ENCODE data around the gene ITPRID2. TPM values are rescaled to one million over a fixed set of nuclear protein-coding genes. Genes with fewer than 3 reads are reported as not detected.
A peak's percentile ranks its signal among the peaks of the same experiment; 100 is the strongest.

ITPRID2 gene
- total and polyA plus RNA-seq, 2 of the 13 experiments (the other 11 are each of a cell fraction or from before 2014, with no cell fraction given), result 44.8 to 62.3 TPM

DNA sequence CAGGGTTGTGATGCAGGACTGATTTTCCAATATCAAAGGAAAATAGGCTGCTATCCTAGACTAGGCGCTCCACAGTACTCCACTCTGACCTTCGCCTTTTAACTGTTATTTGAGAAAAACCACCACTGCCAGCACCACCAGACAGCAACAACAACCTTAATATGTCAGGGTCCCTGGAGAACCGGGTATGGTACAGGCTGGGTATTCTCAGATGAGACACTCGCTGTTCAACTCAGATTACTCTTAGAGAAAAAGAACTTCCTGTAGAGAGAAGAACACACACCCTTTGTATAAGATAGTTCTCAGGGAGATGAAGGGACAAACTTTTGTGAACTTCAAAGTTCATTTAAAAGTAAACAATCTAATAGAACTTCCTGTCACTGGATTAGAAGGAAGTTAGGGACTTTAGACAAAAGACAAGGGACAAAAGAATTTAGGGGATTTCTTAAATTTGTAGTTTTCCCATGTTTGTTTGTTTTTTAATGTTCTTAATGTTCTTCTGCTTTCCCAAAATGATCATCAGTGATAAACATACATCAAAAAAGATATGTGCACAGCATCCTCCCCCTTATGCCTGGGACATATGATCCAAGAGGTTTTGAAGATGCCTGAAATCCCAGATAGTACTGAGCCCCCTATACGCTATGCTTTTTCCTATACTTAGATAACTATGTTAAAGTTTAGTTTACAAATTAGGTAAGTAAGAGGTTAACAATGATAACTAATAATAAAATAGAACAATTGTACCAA, 52.8 kb downstream of the ITPRID2 start (continued):
- TF ChIP-seq, protein P1, sequence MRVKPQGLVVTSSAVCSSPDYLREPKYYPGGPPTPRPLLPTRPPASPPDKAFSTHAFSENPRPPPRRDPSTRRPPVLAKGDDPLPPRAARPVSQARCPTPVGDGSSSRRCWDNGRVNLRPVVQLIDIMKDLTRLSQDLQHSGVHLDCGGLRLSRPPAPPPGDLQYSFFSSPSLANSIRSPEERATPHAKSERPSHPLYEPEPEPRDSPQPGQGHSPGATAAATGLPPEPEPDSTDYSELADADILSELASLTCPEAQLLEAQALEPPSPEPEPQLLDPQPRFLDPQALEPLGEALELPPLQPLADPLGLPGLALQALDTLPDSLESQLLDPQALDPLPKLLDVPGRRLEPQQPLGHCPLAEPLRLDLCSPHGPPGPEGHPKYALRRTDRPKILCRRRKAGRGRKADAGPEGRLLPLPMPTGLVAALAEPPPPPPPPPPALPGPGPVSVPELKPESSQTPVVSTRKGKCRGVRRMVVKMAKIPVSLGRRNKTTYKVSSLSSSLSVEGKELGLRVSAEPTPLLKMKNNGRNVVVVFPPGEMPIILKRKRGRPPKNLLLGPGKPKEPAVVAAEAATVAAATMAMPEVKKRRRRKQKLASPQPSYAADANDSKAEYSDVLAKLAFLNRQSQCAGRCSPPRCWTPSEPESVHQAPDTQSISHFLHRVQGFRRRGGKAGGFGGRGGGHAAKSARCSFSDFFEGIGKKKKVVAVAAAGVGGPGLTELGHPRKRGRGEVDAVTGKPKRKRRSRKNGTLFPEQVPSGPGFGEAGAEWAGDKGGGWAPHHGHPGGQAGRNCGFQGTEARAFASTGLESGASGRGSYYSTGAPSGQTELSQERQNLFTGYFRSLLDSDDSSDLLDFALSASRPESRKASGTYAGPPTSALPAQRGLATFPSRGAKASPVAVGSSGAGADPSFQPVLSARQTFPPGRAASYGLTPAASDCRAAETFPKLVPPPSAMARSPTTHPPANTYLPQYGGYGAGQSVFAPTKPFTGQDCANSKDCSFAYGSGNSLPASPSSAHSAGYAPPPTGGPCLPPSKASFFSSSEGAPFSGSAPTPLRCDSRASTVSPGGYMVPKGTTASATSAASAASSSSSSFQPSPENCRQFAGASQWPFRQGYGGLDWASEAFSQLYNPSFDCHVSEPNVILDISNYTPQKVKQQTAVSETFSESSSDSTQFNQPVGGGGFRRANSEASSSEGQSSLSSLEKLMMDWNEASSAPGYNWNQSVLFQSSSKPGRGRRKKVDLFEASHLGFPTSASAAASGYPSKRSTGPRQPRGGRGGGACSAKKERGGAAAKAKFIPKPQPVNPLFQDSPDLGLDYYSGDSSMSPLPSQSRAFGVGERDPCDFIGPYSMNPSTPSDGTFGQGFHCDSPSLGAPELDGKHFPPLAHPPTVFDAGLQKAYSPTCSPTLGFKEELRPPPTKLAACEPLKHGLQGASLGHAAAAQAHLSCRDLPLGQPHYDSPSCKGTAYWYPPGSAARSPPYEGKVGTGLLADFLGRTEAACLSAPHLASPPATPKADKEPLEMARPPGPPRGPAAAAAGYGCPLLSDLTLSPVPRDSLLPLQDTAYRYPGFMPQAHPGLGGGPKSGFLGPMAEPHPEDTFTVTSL (CRISPR knock-in tag; IDR thresholded peaks at IDR 0.05; ENCODE audit: borderline replicate concordance), result peak; percentile 92; the same call in 1 of the 2 replicates
- TF ChIP-seq HDAC6 (IDR thresholded peaks at IDR 0.05; ENCODE audit: low read depth, low read length) (no peak), ZIK1 (CRISPR knock-in tag; IDR thresholded peaks at IDR 0.05; ENCODE audit: borderline replicate concordance, low read depth) (no peak), GABPA (IDR thresholded peaks at IDR 0.05; ENCODE audit: low read depth, low read length) (no peak), GABPA (CRISPR knock-in tag; IDR thresholded peaks at IDR 0.05; ENCODE audit: low read depth) (peak; percentile 57; the same call in 1 of the 2 replicates), ZNF33B (CRISPR knock-in tag; IDR thresholded peaks at IDR 0.05) (no peak), FLYWCH1 (CRISPR knock-in tag; IDR thresholded peaks at IDR 0.05) (no peak), ZNF343 (CRISPR knock-in tag; IDR thresholded peaks at IDR 0.05) (no peak), ZFY (CRISPR knock-in tag; IDR thresholded peaks at IDR 0.05) (no peak), ZNF124 (CRISPR knock-in tag; IDR thresholded peaks at IDR 0.05) (no peak), NFKBIZ (CRISPR knock-in tag; IDR thresholded peaks at IDR 0.05) (no peak), ZNF792 (CRISPR knock-in tag; IDR thresholded peaks at IDR 0.05) (0 out of 2 replicates have a peak, but pooled peaks have one; percentile 62), BORCS8-MEF2B (CRISPR knock-in tag; IDR thresholded peaks at IDR 0.05) (no peak), FOXO1 (CRISPR knock-in tag; IDR thresholded peaks at IDR 0.05) (0 out of 2 replicates have a peak, but pooled peaks have one; percentile 22), KDM1A (CRISPR knock-in tag; IDR thresholded peaks at IDR 0.05) (no peak), GATAD2A (CRISPR knock-in tag; IDR thresholded peaks at IDR 0.05) (peak; percentile 78), CREB1 (IDR thresholded peaks at IDR 0.05) (no peak), CREB1 (CRISPR knock-in tag; IDR thresholded peaks at IDR 0.05) (peak; percentile 59), EHMT2 (IDR thresholded peaks at IDR 0.05; ENCODE audit: borderline replicate concordance, low read depth, low read length) (peak; percentile 53; the same call in 1 of the 2 replicates), FOXA3 (CRISPR knock-in tag; IDR thresholded peaks at IDR 0.05) (peak; percentile 36; the same call in 1 of the 2 replicates), FOXJ3 (CRISPR knock-in tag; IDR thresholded peaks at IDR 0.05; ENCODE audit: borderline replicate concordance) (peak; percentile 30; the same call in 1 of the 2 replicates)
- TF ChIP-seq, protein P2, sequence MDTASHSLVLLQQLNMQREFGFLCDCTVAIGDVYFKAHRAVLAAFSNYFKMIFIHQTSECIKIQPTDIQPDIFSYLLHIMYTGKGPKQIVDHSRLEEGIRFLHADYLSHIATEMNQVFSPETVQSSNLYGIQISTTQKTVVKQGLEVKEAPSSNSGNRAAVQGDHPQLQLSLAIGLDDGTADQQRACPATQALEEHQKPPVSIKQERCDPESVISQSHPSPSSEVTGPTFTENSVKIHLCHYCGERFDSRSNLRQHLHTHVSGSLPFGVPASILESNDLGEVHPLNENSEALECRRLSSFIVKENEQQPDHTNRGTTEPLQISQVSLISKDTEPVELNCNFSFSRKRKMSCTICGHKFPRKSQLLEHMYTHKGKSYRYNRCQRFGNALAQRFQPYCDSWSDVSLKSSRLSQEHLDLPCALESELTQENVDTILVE (CRISPR knock-in tag; IDR thresholded peaks at IDR 0.05), result no peak
- TF ChIP-seq, protein P3, sequence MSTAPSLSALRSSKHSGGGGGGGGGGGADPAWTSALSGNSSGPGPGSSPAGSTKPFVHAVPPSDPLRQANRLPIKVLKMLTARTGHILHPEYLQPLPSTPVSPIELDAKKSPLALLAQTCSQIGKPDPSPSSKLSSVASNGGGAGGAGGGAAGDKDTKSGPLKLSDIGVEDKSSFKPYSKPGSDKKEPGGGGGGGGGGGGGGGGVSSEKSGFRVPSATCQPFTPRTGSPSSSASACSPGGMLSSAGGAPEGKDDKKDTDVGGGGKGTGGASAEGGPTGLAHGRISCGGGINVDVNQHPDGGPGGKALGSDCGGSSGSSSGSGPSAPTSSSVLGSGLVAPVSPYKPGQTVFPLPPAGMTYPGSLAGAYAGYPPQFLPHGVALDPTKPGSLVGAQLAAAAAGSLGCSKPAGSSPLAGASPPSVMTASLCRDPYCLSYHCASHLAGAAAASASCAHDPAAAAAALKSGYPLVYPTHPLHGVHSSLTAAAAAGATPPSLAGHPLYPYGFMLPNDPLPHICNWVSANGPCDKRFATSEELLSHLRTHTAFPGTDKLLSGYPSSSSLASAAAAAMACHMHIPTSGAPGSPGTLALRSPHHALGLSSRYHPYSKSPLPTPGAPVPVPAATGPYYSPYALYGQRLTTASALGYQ (CRISPR knock-in tag; IDR thresholded peaks at IDR 0.05), result no peak
